Glomerular visceral epithelial cell (primary cell): Measurements from ENCODE around the gene PODN.

Experiments
- DNase-seq: peaks from one replicate; pipeline ENCODE4 v3.0.0-alpha.2; 2016; ENCODE audit errors: extremely low spot score

Gene PODN

DNA sequence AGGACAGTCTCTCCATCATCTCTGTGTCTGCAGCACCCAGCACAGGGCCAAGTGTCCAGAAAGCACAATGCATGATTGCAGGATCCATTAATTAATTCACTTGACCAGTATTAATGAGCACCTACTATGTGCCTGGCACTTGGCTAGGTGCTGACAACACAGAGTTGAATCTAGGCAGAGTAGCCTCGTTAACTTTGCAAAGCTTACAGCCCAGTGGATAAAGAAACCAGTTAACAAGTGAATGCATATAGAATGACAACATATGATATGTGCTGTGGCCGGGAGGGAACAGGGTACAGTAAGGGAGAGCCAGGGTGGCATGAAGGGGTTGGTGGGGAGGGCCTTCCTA lies 69.6 kb downstream of the PODN start:
- no peak for DNase-seq

GRCh38 chr1:53132176-53132575 lies 70.2 kb downstream of the PODN start:
- DNase-seq: no peak

GRCh38 chr1:53133261-53134041 lies 71.4 kb downstream of the PODN start:
- no peak for DNase-seq

GRCh38 chr1:53134042-53134485 lies 72.1 kb downstream of the PODN start:
- no peak for DNase-seq
